Suprapubic skin (tissue), 4 donors: Measurements from ENCODE around the gene RXFP4. TPM values are rescaled to one million over a fixed set of nuclear protein-coding genes. Genes with fewer than 3 reads are reported as not detected.

Source experiments
- DNase-seq, 2 donors: peaks; one replicate each; pipeline ENCODE4 v3.0.0-alpha.2; 2019; ENCODE audit warnings: low spot score in 2 of 2
- H3K27ac ChIP-seq: fragments of 200-600 bp; sonication (generic); one replicate; pipeline ENCODE4 v1.5.1; 2019
- H3K27me3 ChIP-seq: fragments of 200-600 bp; sonication (generic); one replicate; pipeline ENCODE4 v1.5.1; 2019
- H3K36me3 ChIP-seq: fragments of 200-600 bp; sonication (generic); one replicate; pipeline ENCODE4 v1.5.1; 2019
- H3K4me1 ChIP-seq: fragments of 200-600 bp; sonication (generic); one replicate; pipeline ENCODE4 v1.5.1; 2019
- H3K4me3 ChIP-seq: fragments of 200-600 bp; sonication (generic); one replicate; pipeline ENCODE4 v1.5.1; 2019; ENCODE audit warnings: mild to moderate bottlenecking
- H3K9me3 ChIP-seq: fragments of 200-600 bp; sonication (generic); one replicate; pipeline ENCODE4 v1.5.1; 2019
- CTCF ChIP-seq, 2 donors: fragments of 200-600 bp in 1 of 2; fragments of 450-650 bp in 1 of 2; sonication (generic) in 1 of 2; IDR thresholded peaks; one replicate each; pipeline ENCODE4 v1.5.1; 2016 to 2019; ENCODE audit warnings: antibody characterized with exemption in 2 of 2, mild to moderate bottlenecking in 1 of 2, moderate library complexity in 1 of 2
- EP300 ChIP-seq: sonication (generic); formaldehyde crosslinking; IDR thresholded peaks from one replicate; pipeline ENCODE4 v1.6.1; 2017; ENCODE audit warnings: antibody characterized with exemption
- POLR2A ChIP-seq, 2 donors: fragments of 450-650 bp; IDR thresholded peaks; one replicate each; pipeline ENCODE4 v1.6.1; 2017; ENCODE audit warnings: antibody characterized with exemption in 2 of 2, mild to moderate bottlenecking in 2 of 2, moderate library complexity in 2 of 2
- POLR2AphosphoS5 ChIP-seq, 3 donors: sonication (generic); formaldehyde crosslinking; IDR thresholded peaks; one replicate each; pipeline ENCODE4 v1.6.1; 2017; ENCODE audit warnings: antibody characterized with exemption in 3 of 3
- WGBS: methylation state at CpG from one replicate; pipeline ENCODE4 v1.1.5; 2018; 5-methylcytosine and 5-hydroxymethylcytosine counted together
- total RNA-seq, 4 donors: library from RNA; depleted of rRNA; stranded (reverse); fragments of >200 nt; gene quantifications; one replicate each; pipeline ENCODE4 v1.1.0, GENCODE V29; 2016

RXFP4 gene
- total RNA-seq, 4 donors from 2014 or later, result not detected

GRCh38 chr1:155978325-155978972 is 37.0 kb downstream of the RXFP4 start, which contains the start of gene ARHGEF2:
Gene ARHGEF2, minus strand, starts transcription at chr1:155978547. Its CDS starts 120 bp downstream, at chr1:155978427.
- WGBS, result under 1% methylated on average over 32 of the region's 52 CpGs
- H3K4me1 ChIP-seq, result peaks cover 83% of the 10 kb centered on the region
- H3K9me3 ChIP-seq, result no peaks in the 10 kb centered on the region
- H3K36me3 ChIP-seq, result no peaks in the 10 kb centered on the region
- TF ChIP-seq EP300 (no peak), POLR2A (IDR thresholded peaks at IDR 0.05) (peak in 1 of 2 donors; percentile 30), POLR2AphosphoS5 (IDR thresholded peaks at IDR 0.05) (peak in 1 of 3 donors; percentile 10), CTCF (IDR thresholded peaks at IDR 0.05) (no peak)
- DNase-seq, result peak; percentile 90 to 93
- H3K27me3 ChIP-seq, result no peaks in the 10 kb centered on the region
- peak within 1 kb of the TSS; percentile 90 for H3K4me3 ChIP-seq
- H3K27ac ChIP-seq, result peak within 1 kb of the TSS; percentile 89

- Histone ChIP-seq H3K27ac (peak overlapping the region; percentile 89), H3K4me3 (peak overlapping the region; percentile 90), H3K9me3 (no peaks in the 10 kb centered on the region), H3K27me3 (no peaks in the 10 kb centered on the region), H3K4me1 (peaks cover 77% of the 10 kb centered on the region), H3K36me3 (no peaks in the 10 kb centered on the region)
- WGBS, result 2% methylated on average over 8 of the region's 8 CpGs
- TF ChIP-seq POLR2AphosphoS5 (IDR thresholded peaks at IDR 0.05) (no peak), EP300 (no peak), CTCF (IDR thresholded peaks at IDR 0.05) (no peak), POLR2A (IDR thresholded peaks at IDR 0.05) (no peak)
- DNase-seq, result no peak
Observed at GRCh38 chr1:155978973-155979429, 37.6 kb downstream of the RXFP4 start.

GRCh38 chr1:155979597-155980343 is 38.3 kb downstream of the RXFP4 start:
- Histone ChIP-seq H3K27ac (peak overlapping the region; percentile 89), H3K4me3 (peak overlapping the region; percentile 90), H3K9me3 (no peaks in the 10 kb centered on the region), H3K36me3 (no peaks in the 10 kb centered on the region), H3K4me1 (peaks cover 70% of the 10 kb centered on the region), H3K27me3 (no peaks in the 10 kb centered on the region)
- DNase-seq, result no peak
- TF ChIP-seq EP300 (no peak), CTCF (IDR thresholded peaks at IDR 0.05) (no peak), POLR2A (IDR thresholded peaks at IDR 0.05) (no peak), POLR2AphosphoS5 (IDR thresholded peaks at IDR 0.05) (no peak)
- WGBS, result 14% methylated on average over 4 of the region's 4 CpGs

- H3K36me3 ChIP-seq, result no peaks in the 10 kb centered on the region
- no peaks in the 10 kb centered on the region for H3K27me3 ChIP-seq
- peak overlapping the region; percentile 89 for H3K27ac ChIP-seq
- H3K4me1 ChIP-seq, result peaks cover 53% of the 10 kb centered on the region
- TF ChIP-seq POLR2A (IDR thresholded peaks at IDR 0.05), result no peak
- no peak for TF ChIP-seq POLR2AphosphoS5 (IDR thresholded peaks at IDR 0.05)
- TF ChIP-seq CTCF (IDR thresholded peaks at IDR 0.05), result no peak
- TF ChIP-seq EP300, result no peak
- no peaks in the 10 kb centered on the region for H3K9me3 ChIP-seq
- H3K4me3 ChIP-seq, result no peak overlapping the region
- 64% methylated on average over 6 of the region's 6 CpGs for WGBS
- DNase-seq, result no peak
Observed at GRCh38 chr1:155981266-155982088, 40.0 kb downstream of the RXFP4 start.
